AG09319 (cell line): ENCODE results near the gene C13orf46.

Experiments used
- DNase-seq: peaks from one replicate; pipeline ENCODE4 v3.0.0-alpha.2; 2010; ENCODE audit warnings: low read depth; ENCODE audit errors: extremely low read depth
- TF ChIP-seq, protein P1 (sequence below): IDR thresholded peaks from 2 replicates; pipeline ENCODE4 v1.5.1; 2011; ENCODE audit warnings: low read depth, mild to moderate bottlenecking, inconsistent platforms, low read length, moderate library complexity

Gene C13orf46

DNA sequence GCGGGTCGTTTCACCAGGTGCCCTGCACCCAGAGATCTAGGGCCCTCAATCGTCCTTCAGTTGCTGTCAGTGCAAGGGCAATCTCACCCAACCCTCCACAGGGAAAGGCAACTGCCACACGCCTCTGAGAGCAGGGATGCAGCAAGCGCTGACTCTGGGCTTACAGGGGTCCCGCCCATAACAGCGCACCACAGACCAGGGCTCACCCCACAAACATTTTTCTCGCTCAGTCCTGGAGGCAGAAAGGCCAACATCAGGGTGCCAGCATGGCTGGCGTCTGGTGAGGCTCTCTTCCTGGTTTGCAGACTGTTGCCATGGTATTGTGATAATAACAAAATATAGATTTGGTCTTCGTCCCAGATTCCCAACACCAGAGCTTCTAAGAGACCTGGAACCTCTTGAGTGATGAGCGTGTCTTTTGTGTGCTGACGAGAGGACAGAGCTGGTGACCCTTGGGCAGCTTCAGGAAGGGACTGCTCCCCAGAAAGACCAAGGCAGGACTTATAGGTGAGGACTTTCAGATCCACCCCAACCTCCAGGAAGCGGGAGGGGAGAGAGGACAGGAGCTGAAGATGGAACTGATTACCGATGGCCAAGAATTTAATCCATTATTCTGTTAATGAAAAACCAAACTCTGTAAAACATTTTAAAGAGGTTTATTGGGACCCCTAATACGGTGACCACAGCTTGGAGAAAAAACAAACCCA is 51.3 kb downstream of the C13orf46 start:
- DNase-seq = no peak
- TF ChIP-seq, protein P1, sequence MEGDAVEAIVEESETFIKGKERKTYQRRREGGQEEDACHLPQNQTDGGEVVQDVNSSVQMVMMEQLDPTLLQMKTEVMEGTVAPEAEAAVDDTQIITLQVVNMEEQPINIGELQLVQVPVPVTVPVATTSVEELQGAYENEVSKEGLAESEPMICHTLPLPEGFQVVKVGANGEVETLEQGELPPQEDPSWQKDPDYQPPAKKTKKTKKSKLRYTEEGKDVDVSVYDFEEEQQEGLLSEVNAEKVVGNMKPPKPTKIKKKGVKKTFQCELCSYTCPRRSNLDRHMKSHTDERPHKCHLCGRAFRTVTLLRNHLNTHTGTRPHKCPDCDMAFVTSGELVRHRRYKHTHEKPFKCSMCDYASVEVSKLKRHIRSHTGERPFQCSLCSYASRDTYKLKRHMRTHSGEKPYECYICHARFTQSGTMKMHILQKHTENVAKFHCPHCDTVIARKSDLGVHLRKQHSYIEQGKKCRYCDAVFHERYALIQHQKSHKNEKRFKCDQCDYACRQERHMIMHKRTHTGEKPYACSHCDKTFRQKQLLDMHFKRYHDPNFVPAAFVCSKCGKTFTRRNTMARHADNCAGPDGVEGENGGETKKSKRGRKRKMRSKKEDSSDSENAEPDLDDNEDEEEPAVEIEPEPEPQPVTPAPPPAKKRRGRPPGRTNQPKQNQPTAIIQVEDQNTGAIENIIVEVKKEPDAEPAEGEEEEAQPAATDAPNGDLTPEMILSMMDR = no peak

DNA sequence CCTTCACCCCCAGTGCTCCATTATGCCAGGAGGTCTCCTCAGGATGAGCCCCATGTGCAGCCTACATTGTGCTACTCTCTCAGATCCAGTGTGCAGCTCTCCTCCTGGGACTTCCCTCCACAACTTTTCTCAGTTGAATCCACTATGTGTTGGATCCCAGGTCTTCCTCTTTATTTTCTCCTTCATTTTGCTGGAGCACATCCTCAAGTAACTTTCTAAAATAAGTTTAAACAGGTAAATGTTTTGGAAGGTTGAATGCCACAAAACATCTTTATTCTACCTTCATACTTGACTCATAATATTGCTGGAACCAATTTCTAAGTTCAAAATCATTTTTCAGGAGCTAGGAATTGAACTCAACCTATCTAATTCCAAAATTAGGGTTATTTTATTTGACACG is 52.1 kb downstream of the C13orf46 start:
- DNase-seq = no peak
- TF ChIP-seq, protein P1 = no peak

DNA sequence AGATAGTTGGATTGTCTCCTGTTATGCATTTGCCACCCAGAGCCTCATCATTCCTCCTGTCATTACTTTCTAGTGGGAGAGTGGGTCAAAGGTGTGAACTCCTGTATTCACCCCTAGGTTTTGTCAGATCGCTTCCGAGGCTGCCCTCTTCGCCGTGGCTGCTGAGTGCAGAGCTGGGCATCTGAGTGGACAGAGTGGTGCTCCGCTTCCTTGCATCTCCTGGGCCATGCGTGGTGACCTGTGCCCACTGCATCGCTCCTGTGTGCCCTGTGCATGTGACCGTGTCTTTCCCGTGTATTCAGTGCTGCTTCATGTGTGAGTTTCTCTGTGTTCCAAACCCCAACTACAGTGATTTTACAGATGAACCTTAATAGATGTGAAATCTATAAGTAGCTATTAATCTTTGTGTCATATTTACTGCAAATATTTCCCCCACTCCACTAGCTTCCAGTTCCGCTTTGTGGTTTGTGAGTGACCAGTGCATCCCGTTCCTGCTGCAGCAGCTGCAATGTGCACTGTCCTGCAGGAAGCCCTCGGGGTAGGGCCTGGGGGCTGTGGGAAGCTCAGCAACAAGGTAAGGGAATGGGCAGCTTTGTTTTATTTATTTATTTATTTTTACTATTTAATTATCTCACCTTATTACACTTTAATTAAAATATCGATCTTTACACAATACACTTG is 53.1 kb downstream of the C13orf46 start:
- TF ChIP-seq, protein P1 = no peak

DNA sequence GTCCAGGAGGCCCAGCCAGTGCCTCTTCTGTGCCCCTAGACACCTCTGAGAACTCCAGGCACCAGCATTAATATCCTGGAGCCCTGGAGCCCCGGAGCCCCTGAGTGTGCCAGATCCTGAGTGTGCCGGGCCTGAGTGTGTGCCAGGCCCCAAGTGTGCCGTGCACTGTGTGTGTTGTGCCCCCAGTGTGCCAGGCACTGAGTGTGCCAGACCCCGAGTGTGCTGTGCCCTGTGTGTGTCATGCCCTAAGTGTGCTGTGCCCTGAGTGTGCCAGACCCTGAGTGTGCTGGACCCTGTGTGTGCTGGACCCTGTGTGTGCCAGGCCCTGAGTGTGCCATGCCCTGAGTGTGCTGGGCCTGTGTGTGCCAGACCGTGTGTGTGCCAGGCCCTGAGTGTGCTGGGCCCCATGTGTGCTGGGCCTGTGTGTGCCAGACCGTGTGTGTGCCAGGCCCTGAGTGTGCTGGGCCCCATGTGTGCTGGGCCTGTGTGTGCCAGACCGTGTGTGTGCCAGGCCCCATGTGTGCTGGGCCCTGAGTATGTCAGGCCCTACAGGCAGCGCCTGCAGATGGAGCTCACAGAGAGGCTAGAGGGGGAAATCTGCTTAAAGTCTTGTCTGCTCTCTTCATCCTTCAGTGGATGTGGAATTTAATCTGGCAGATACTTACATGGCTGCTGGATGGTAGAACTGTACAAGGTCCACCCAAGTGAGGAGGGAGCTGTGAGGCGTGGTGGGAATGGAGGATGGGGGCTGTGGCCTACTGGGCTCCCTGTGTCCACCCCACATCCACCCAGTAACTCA is 53.9 kb downstream of the C13orf46 start:
- no peak for DNase-seq
- TF ChIP-seq, protein P1 = no peak

More for the DNA sequence above, 53.1 kb downstream of the C13orf46 start:
- DNase-seq = no peak

DNA sequence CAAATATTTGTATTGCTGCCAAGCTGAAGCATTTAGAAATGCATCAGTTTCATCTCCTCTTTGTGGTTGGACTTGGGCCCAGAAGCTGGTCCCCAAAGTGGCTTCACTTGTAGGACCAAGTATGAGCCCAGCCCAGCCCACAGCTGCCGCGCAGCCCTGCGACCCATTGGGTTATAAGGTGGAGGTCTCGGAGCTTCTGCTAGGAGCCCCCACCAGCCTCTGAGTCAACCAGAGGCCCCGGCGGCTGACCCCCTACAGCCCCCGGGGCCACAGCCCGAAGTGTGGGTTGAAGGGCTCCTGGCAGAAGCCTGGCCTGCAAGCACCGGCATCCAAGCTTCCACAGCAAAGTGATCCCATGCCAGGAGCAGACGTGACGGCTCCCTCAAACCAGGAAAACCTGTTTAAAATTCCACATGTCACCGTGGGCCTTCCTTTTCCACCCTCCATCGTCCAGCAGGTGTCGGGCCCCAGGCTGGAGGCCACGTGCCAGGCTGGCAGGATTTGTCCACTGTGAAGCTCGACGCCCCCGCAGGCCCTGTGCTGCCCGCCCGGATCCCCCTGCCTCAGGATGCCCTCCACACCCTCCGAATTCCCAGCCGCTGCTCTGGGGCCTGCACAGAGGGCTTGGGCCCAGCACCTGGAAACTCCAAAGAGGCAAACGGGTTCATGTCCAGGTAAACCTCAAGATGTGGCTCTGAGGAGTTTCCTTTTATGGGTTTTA is 54.7 kb downstream of the C13orf46 start:
- TF ChIP-seq, protein P1 = no peak
- no peak for DNase-seq

DNA sequence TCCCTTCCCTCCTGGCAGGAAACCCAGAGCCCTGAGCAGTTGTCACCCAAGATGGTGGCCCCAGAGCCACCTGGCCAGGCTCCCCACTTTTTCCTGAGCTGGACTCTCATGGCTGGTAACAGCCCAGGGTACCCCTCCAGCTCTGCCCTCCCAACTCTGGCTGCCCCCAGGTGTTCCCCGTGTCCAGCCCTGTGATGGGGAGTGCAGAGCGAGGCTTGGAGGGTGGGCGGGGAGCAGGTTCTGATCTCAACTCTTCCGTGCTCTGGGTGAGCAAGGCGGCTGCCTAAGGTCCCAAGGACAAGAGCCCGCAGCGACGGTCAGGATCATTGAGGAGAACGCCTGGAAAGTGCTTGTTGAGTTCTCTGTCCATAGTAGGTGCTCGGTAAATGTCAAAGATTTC is 55.3 kb downstream of the C13orf46 start:
- no peak for DNase-seq

More for the DNA sequence above, 55.3 kb downstream of the C13orf46 start:
- TF ChIP-seq, protein P1 = no peak
